Mesothelial cell of epicardium (in vitro differentiated cells): ENCODE measurements around the gene ZNF723. TPM values are rescaled to one million over a fixed set of nuclear protein-coding genes. Genes with fewer than 3 reads are reported as not detected.
"Not testable (repeated sequence)": the region's sequence is repeated elsewhere in the genome, so short reads cannot be mapped to it uniquely, and the experiment has no call there.

ENCODE experiments used
- DNase-seq, 2 experiments: peaks; one replicate each; pipeline ENCODE4 v3.0.0; 2021; ENCODE audit warnings: low spot score in 2 of 2; ENCODE audit not compliant: unreplicated experiment in 2 of 2
- H3K27ac Mint-ChIP-seq: 2 replicates; pipeline ENCODE4 v1.8.0; 2021; ENCODE audit warnings: mixed read lengths
- H3K27me3 Mint-ChIP-seq: 2 replicates; pipeline ENCODE4 v1.8.0; 2021; ENCODE audit warnings: low read depth, mixed read lengths
- H3K36me3 Mint-ChIP-seq: 2 replicates; pipeline ENCODE4 v1.8.0; 2021; ENCODE audit warnings: mixed read lengths
- H3K4me1 Mint-ChIP-seq: 2 replicates; pipeline ENCODE4 v1.8.0; 2021; ENCODE audit warnings: mixed read lengths
- H3K4me3 Mint-ChIP-seq: 2 replicates; pipeline ENCODE4 v1.8.0; 2021; ENCODE audit warnings: mild to moderate bottlenecking, moderate library complexity, mixed read lengths
- H3K9me3 Mint-ChIP-seq: 2 replicates; pipeline ENCODE4 v1.8.0; 2021; ENCODE audit warnings: mixed read lengths
- CTCF ChIP-seq: fragments of 200-600 bp; sonication (generic); IDR thresholded peaks from one replicate; pipeline ENCODE4 v1.5.0; 2021; ENCODE audit warnings: antibody characterized with exemption; ENCODE audit not compliant: unreplicated experiment
- total RNA-seq: library from RNA; stranded (reverse); gene quantifications from 3 replicates; pipeline ENCODE4 v1.2.1, GENCODE V29; 2021

The ZNF723 gene
- total RNA-seq, 1 donor from 2014 or later, result not detected

DNA sequence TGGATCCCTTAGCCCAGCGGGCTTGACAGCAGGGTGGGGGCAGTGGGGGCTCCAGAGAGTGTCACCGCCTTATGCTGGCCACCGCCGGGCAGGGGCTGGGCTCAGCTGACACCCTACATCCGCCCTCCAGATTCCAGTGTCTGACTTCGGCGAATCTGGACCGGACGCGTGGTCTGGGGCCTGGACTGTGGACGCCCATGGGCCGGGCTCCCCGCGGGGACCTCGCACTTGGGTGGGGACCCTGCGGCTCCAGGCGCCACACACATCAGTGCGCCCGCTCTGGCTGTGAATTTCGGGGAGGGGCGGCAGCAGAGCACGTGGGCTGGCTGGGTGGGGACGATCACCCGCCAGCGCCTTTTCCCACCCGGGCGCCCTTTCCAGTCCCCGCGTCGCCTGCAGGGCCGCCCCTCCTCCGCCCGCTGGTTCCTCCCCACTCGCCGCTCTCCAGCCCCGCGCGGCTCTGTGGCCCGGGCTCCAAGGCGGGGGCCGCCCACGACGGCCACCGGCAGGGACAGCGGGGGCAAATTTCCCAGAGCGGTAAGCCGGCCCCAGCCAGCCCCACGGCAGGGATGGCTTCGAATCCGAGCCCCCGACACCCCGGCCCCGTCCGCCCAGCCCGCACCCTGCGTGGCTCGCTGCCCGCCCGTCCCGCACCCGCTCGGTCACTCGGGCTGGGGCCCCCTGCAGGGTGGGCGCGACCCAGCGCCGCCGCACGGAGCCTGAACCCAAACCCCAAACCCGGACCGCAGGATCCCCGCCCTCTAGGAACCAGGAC lies 24.8 kb upstream of the ZNF723 start:
- no peak for TF ChIP-seq CTCF
- Mint-ChIP-seq H3K27ac (no peak overlapping the region), H3K36me3 (no peaks in the 10 kb centered on the region), H3K4me1 (no peaks in the 10 kb centered on the region), H3K27me3 (no peaks in the 10 kb centered on the region), H3K4me3 (no peak overlapping the region), H3K9me3 (peaks cover 41% of the 10 kb centered on the region)
- no peak for DNase-seq

DNA sequence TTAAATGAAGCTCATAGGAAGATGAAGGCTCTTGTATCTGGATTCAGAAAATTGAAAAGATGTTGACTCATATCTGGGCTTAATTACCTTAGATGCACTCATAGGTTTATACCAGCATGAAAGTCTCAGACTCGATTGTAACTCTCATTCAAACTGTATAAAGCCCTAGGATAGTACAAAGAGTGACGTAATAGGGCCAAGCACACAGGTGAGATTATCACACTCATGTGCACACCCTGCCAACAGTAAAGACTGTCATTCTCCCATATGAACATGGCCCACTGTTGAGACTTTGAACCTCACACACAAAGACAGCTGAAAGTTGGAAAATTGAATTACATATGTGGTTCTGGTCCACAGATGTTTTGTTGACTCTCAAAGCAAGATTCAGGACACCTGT lies 18.0 kb upstream of the ZNF723 start:
- no peak for TF ChIP-seq CTCF

DNA sequence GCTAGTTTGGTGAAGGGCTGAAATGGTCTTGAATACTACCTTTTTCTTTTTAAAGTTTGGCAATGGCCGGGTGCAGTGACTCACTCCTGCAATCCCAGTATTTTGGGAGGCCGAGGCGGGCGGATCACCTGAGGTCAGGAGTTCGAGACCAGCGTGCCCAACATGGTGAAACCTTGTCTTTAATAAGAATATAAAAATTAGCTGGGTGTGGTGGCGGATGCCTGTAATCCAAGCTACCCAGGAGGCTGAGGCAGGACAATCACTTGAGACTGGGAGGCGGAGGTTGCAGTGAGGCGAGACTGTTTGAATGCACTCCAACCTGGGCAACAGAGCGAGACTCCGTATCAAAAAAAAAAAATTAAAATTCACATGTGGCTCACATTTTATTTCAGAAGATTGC lies 880 bp upstream of the ZNF723 start:
- no peak overlapping the region for H3K4me3 Mint-ChIP-seq
- H3K4me1 Mint-ChIP-seq, result no peaks in the 10 kb centered on the region
- H3K27me3 Mint-ChIP-seq, result no peaks in the 10 kb centered on the region
- no peaks in the 10 kb centered on the region for H3K36me3 Mint-ChIP-seq
- no peak overlapping the region for H3K27ac Mint-ChIP-seq
- peaks cover 38% of the 10 kb centered on the region for H3K9me3 Mint-ChIP-seq
- TF ChIP-seq CTCF, result no peak
- no peak for DNase-seq

More for the DNA sequence above, 18.0 kb upstream of the ZNF723 start:
- H3K27me3 Mint-ChIP-seq, result no peaks in the 10 kb centered on the region
- no peak overlapping the region for H3K4me3 Mint-ChIP-seq
- H3K36me3 Mint-ChIP-seq, result no peaks in the 10 kb centered on the region
- DNase-seq, result no peak
- no peaks in the 10 kb centered on the region for H3K4me1 Mint-ChIP-seq
- peaks cover 85% of the 10 kb centered on the region for H3K9me3 Mint-ChIP-seq
- H3K27ac Mint-ChIP-seq, result no peak overlapping the region

DNA sequence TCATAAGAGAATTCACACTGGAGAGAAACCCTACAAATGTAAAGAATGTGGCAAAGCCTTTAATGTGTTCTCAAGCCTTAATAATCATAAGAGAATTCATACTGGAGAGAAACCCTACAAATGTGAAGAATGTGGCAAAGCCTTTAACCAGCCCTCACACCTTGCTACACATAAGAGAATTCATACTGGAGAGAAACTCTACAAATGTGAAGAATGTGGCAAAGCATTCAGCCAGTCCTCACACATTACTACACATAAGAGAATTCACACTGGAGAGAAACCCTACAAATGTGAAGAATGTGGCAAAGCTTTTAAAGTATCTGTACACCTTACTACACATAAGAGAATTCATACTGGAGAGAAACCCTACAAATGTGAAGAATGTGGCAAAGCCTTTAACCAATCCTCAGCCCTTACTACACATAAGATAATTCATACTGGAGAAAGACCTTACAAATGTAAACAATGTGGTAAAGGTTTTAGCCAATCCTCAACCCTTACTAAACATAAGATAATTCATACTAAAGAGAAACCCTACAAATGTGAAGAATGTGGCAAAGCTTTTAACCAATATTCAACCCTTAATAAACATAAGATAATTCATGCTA lies 25.7 kb downstream of the ZNF723 start:
- H3K27ac Mint-ChIP-seq, DNase-seq, H3K36me3 Mint-ChIP-seq, H3K4me3 Mint-ChIP-seq, H3K27me3 Mint-ChIP-seq, H3K4me1 Mint-ChIP-seq: not testable (repeated sequence)
- peaks cover 38% of the 10 kb centered on the region for H3K9me3 Mint-ChIP-seq

- no peak overlapping the region for H3K4me3 Mint-ChIP-seq
- H3K36me3 Mint-ChIP-seq, result peaks cover 6% of the 10 kb centered on the region
- H3K4me1 Mint-ChIP-seq, result no peaks in the 10 kb centered on the region
- peaks cover 72% of the 10 kb centered on the region for H3K9me3 Mint-ChIP-seq
- no peaks in the 10 kb centered on the region for H3K27me3 Mint-ChIP-seq
- no peak for DNase-seq
- no peak for TF ChIP-seq CTCF
- no peak overlapping the region for H3K27ac Mint-ChIP-seq
Measured at GRCh38 chr19:22882797-22883196, 50.7 kb downstream of the ZNF723 start.

- H3K9me3 Mint-ChIP-seq, result peaks cover 38% of the 10 kb centered on the region
- no peak overlapping the region for H3K27ac Mint-ChIP-seq
- TF ChIP-seq CTCF, result no peak
Measured at GRCh38 chr19:22893855-22894270, 61.8 kb downstream of the ZNF723 start.

More at GRCh38 chr19:22893855-22894270, 61.8 kb downstream of the ZNF723 start:
- Mint-ChIP-seq H3K4me1 (no peaks in the 10 kb centered on the region), H3K27me3 (no peaks in the 10 kb centered on the region), H3K36me3 (peaks cover 1% of the 10 kb centered on the region), H3K4me3 (no peak overlapping the region)
- no peak for DNase-seq
